ENCODE data around the gene NGLY1. TPM values are rescaled to one million over a fixed set of nuclear protein-coding genes. Genes with fewer than 3 reads are reported as not detected.

Gene NGLY1
- total and polyA plus RNA-seq, 2 of the 8 experiments (the other 6 are each of a cell fraction or from before 2014, with no cell fraction given): 3.1 to 24.8 TPM

DNA sequence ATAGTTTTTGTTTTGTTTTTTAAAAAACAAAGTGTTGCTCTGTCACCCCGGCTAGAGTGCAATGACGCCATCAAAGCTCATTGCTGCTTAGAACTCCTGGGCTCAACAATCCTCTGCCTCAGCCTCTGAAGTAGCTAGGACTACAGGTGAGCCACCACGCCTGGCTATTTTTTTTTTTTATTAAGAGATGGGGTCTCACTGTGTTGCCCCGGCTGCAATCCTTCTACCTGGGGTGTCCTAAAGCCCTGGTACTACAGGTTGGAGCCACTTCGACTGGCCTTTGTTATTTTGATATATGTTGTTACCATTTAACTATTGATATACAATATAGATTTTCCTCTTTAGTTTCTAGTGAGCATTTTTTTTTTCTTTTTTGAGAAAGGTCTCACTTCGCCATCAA is 2.6 kb downstream of the NGLY1 start:
- DNase-seq (ENCODE audit: low read depth in 1 of 2, low spot score in 2 of 2): no peak

More for the DNA sequence above, 2.6 kb downstream of the NGLY1 start:
- H4K5ac ChIP-seq (ENCODE audit: insufficient read length, low read depth, low read length): no peak overlapping the region
- H2BK20ac ChIP-seq (ENCODE audit: low read length): no peak overlapping the region
- FAIRE-seq: no peak
- ChIA-PET CTCF (ENCODE audit: partially characterized antibody) (interaction anchor here (0.6 to 0.9 kb wide), 2 partner anchors 545 to 1513 kb away, joined by 4 to 5 read pairs; no protein-coding TSS in a partner anchor), POLR2A (ENCODE audit: partially characterized antibody) (interaction anchor here (1.5 to 2.1 kb wide), 3 partner anchors 9 to 102 kb away, joined by 3 to 6 read pairs (median 3); partner anchors contain the start of gene OXSM)
- H3K79me1 ChIP-seq (ENCODE audit: low read depth, low read length): no peaks in the 10 kb centered on the region
- no peak overlapping the region for H4K8ac ChIP-seq (ENCODE audit: extremely low read depth, insufficient read depth, low read length)
- no peak overlapping the region for H3K9ac ChIP-seq (replicated peaks in 1 of 4; ENCODE audit: extremely low read depth in 1 of 4, low read depth in 3 of 4, low read length in 3 of 4)
- H3K4me2 ChIP-seq (ENCODE audit: insufficient read depth in 1 of 2, low read depth in 2 of 2, low read length in 2 of 2): no peak overlapping the region
- no peak overlapping the region for H2BK120ac ChIP-seq (replicated peaks; ENCODE audit: low read depth, low read length)
- no peak overlapping the region for H2BK15ac ChIP-seq (ENCODE audit: low read length)
- H3K27ac ChIP-seq (ENCODE audit: low read depth, low read length): no peak overlapping the region
- no peak overlapping the region for H2AK5ac ChIP-seq (ENCODE audit: low read depth, low read length)
- no peak overlapping the region for H2AFZ ChIP-seq (ENCODE audit: low read length)
- H3K27me3 ChIP-seq (replicated peaks in 1 of 4; ENCODE audit: control insufficient read depth in 3 of 4, extremely low read depth in 1 of 4, insufficient read depth in 3 of 4, low read length in 3 of 4): no peaks in the 10 kb centered on the region; a peak in 2 of 7 replicates
- no peak overlapping the region for H3K14ac ChIP-seq (ENCODE audit: insufficient read length)
- no peaks in the 10 kb centered on the region for H3K9me3 ChIP-seq (ENCODE audit: insufficient read depth in 2 of 2, low read depth in 1 of 2, low read length in 1 of 2)
- no peaks in the 10 kb centered on the region for H4K20me1 ChIP-seq (replicated peaks in 1 of 2; ENCODE audit: control insufficient read depth in 1 of 2, insufficient read depth in 2 of 2, low read length in 2 of 2)
- no peak overlapping the region for H4K91ac ChIP-seq (replicated peaks; ENCODE audit: insufficient read length, low read length)
- H3K23ac ChIP-seq (ENCODE audit: insufficient read length): no peak overlapping the region
- no peak overlapping the region for H3K4me3 ChIP-seq (ENCODE audit: extremely low read depth in 1 of 4, insufficient read depth in 2 of 4, low read depth in 3 of 4, low read length in 4 of 4)
- peaks cover 0 to 10% (median 5%) of the 10 kb centered on the region in 4 experiments; a peak in 7 of 8 replicates for H3K36me3 ChIP-seq (ENCODE audit: control insufficient read depth in 2 of 4, insufficient read depth in 4 of 4, low read length in 3 of 4)
- TF ChIP-seq TCF12 (IDR thresholded peaks at IDR 0.05; ENCODE audit: low read depth, low read length) (no peak), ZNF274 (IDR thresholded peaks at IDR 0.05; ENCODE audit: borderline replicate concordance, extremely low read depth, low read length) (no peak), SIN3A (conservative IDR thresholded peaks at IDR 0.05 in 1 of 2, IDR thresholded peaks at IDR 0.05 in 1 of 2; ENCODE audit: low read depth in 1 of 2, low read length in 2 of 2) (no peak), SUZ12 (IDR thresholded peaks at IDR 0.05; ENCODE audit: low read length) (no peak), BACH1 (IDR thresholded peaks at IDR 0.05; ENCODE audit: low read length) (no peak), GTF2F1 (IDR thresholded peaks at IDR 0.05; ENCODE audit: borderline replicate concordance, low read depth, low read length) (no peak), CHD1 (IDR thresholded peaks at IDR 0.05; ENCODE audit: low read depth, low read length) (no peak), SP2 (IDR thresholded peaks at IDR 0.05; ENCODE audit: low read length) (no peak), TAF7 (optimal IDR thresholded peaks at IDR 0.05; ENCODE audit: borderline replicate concordance, low read depth, low read length) (no peak), E2F6 (IDR thresholded peaks at IDR 0.05) (no peak), GABPA (IDR thresholded peaks at IDR 0.05; ENCODE audit: borderline replicate concordance, insufficient read depth, low read length) (no peak), NANOG (IDR thresholded peaks at IDR 0.05; ENCODE audit: insufficient read depth, low read depth, low read length, poor library complexity, severe bottlenecking) (no peak), SP1 (IDR thresholded peaks at IDR 0.05; ENCODE audit: low read depth, low read length) (no peak), SIX5 (IDR thresholded peaks at IDR 0.05; ENCODE audit: low read depth, low read length) (no peak)
- H3K4me1 ChIP-seq (replicated peaks in 1 of 4; ENCODE audit: control insufficient read depth in 3 of 4, insufficient read depth in 4 of 4, low read length in 3 of 4): peaks cover 0 to 5% (median 1%) of the 10 kb centered on the region in 4 experiments; a peak in 2 of 7 replicates
- no peak overlapping the region for H3K4ac ChIP-seq (replicated peaks; ENCODE audit: insufficient read length, low read depth, low read length)
- WGBS, 2 experiments (ENCODE audit: extremely low coverage in 1 of 2, insufficient coverage in 1 of 2, insufficient read length in 1 of 2, insufficient replicate concordance in 2 of 2, low coverage in 1 of 2, low lambda C conversion rate in 2 of 2, missing lambda C conversion rate in 1 of 2): 90% methylated on average over 6 of the region's 6 CpGs; no CpG with 5 or more reads in 1 of the 2 experiments
- peaks cover 10% of the 10 kb centered on the region; the same call in 1 of the 2 replicates for H3K23me2 ChIP-seq (ENCODE audit: low read depth, low read length)
- no peak overlapping the region for H2BK12ac ChIP-seq (ENCODE audit: low read depth, low read length)
- H3K79me2 ChIP-seq (ENCODE audit: control insufficient read depth in 1 of 2, insufficient read depth in 2 of 2, low read length in 2 of 2): peaks cover 0 to 20% of the 10 kb centered on the region in 2 experiments; a peak in 2 of 4 replicates
- no peak overlapping the region for H3K56ac ChIP-seq (replicated peaks; ENCODE audit: insufficient read length, low read depth, low read length)
- H2BK5ac ChIP-seq (ENCODE audit: low read depth, low read length): no peak overlapping the region
- H3K18ac ChIP-seq (ENCODE audit: extremely low read depth, low read length): no peak overlapping the region
